GM23338 (cell line): ENCODE results near the gene EPS8. TPM values are rescaled to one million over a fixed set of nuclear protein-coding genes. Genes with fewer than 3 reads are reported as not detected.

Experiments used
- ATAC-seq: fragments of 200-7000 bp; cut with Tn5 transposase; 3 replicates; pipeline ENCODE4 v1.9.1; 2020
- DNase-seq: peaks from one replicate; pipeline ENCODE4 v3.0.0-alpha.2; 2015; ENCODE audit warnings: low spot score
- H2AFZ ChIP-seq: fragments of 200-600 bp; sonication (generic); 2 replicates; pipeline ENCODE4 v1.8.0; 2016; ENCODE audit warnings: antibody characterized with exemption, mild to moderate bottlenecking, moderate library complexity
- H3F3A ChIP-seq: fragments of 200-600 bp; sonication (generic); replicated peaks from 2 replicates; pipeline ENCODE4 v1.8.0; 2017; ENCODE audit warnings: antibody characterized with exemption, mixed run types, low read depth
- H3K27ac ChIP-seq: fragments of 200-600 bp; sonication (generic); 2 replicates; pipeline ENCODE4 v1.6.1; 2016; ENCODE audit warnings: low read depth
- H3K27me3 ChIP-seq: fragments of 200-600 bp; sonication (generic); 2 replicates; pipeline ENCODE4 v1.8.0; 2016; ENCODE audit warnings: mild to moderate bottlenecking, mixed run types, moderate library complexity; ENCODE audit not compliant: insufficient read depth
- H3K36me3 ChIP-seq: fragments of 200-600 bp; sonication (generic); 2 replicates; pipeline ENCODE4 v1.8.0; 2016; ENCODE audit warnings: mild to moderate bottlenecking; ENCODE audit not compliant: insufficient read depth
- H3K4me1 ChIP-seq: fragments of 200-600 bp; sonication (generic); 2 replicates; pipeline ENCODE4 v1.8.0; 2016; ENCODE audit warnings: mild to moderate bottlenecking, moderate library complexity; ENCODE audit not compliant: insufficient read depth
- H3K4me2 ChIP-seq: fragments of 200-600 bp; sonication (generic); 2 replicates; pipeline ENCODE4 v1.7.1; 2017; ENCODE audit warnings: mixed run types
- H3K4me3 ChIP-seq: fragments of 200-600 bp; sonication (generic); 2 replicates; pipeline ENCODE4 v1.6.1; 2016; ENCODE audit warnings: mixed run types
- H3K79me2 ChIP-seq: fragments of 200-600 bp; sonication (generic); replicated peaks from 2 replicates; pipeline ENCODE4 v1.8.0; 2017; ENCODE audit warnings: mild to moderate bottlenecking; ENCODE audit not compliant: insufficient read depth
- H3K9me2 ChIP-seq: fragments of 200-600 bp; sonication (generic); 2 replicates; pipeline ENCODE4 v1.8.0; 2017; ENCODE audit not compliant: insufficient read depth
- H4K20me1 ChIP-seq: fragments of 200-600 bp; sonication (generic); replicated peaks from 2 replicates; pipeline ENCODE4 v1.8.0; 2017; ENCODE audit warnings: mild to moderate bottlenecking; ENCODE audit not compliant: insufficient read depth
- H3K27ac Mint-ChIP-seq: 2 replicates; pipeline ENCODE4 v1.8.0; 2020; ENCODE audit warnings: inconsistent platforms, mild to moderate bottlenecking, moderate library complexity, mixed read lengths
- H3K27me3 Mint-ChIP-seq: 3 replicates; pipeline ENCODE4 v1.8.0; 2022; ENCODE audit warnings: low read depth, mild to moderate bottlenecking, moderate library complexity, mixed read lengths, inconsistent platforms; ENCODE audit not compliant: insufficient read depth, poor library complexity
- H3K36me3 Mint-ChIP-seq: 3 replicates; pipeline ENCODE4 v1.8.0; 2021; ENCODE audit warnings: low read depth, mild to moderate bottlenecking, inconsistent platforms, moderate library complexity, mixed read lengths
- H3K4me1 Mint-ChIP-seq: 3 replicates; pipeline ENCODE4 v1.8.0; 2020; ENCODE audit warnings: mild to moderate bottlenecking, inconsistent platforms, mixed read lengths
- H3K4me3 Mint-ChIP-seq: 3 replicates; pipeline ENCODE4 v1.8.0; 2021; ENCODE audit warnings: moderate library complexity, mild to moderate bottlenecking, inconsistent platforms, mixed read lengths
- H3K9me3 Mint-ChIP-seq: 3 replicates; pipeline ENCODE4 v1.8.0; 2020; ENCODE audit warnings: moderate library complexity, mild to moderate bottlenecking, inconsistent platforms, mixed read lengths
- CREB1 ChIP-seq: fragments of 250-450 bp; sonication (Bioruptor Pico); IDR thresholded peaks from 2 replicates; pipeline ENCODE4 v1.5.0; 2020; ENCODE audit warnings: low read depth, mild to moderate bottlenecking, moderate library complexity
- CTCF ChIP-seq, 2 experiments: fragments of 200-600 bp in 1 of 2; sonication (generic) in 1 of 2; conservative IDR thresholded peaks; 2 replicates each; pipeline versions ENCODE4 v1.5.1 to v1.6.1; 2016 to 2017; ENCODE audit warnings: antibody characterized with exemption in 2 of 2, low read depth in 2 of 2, mild to moderate bottlenecking in 2 of 2, moderate library complexity in 1 of 2
- ETS1 ChIP-seq: IDR thresholded peaks from 2 replicates; pipeline ENCODE4 v1.6.1; 2016; ENCODE audit warnings: antibody characterized with exemption
- EZH2 ChIP-seq: fragments of 200-600 bp; sonication (generic); IDR thresholded peaks from one replicate; pipeline ENCODE4 v1.8.0; 2017; ENCODE audit warnings: antibody characterized with exemption, mild to moderate bottlenecking, low read depth; ENCODE audit not compliant: unreplicated experiment
- EZH2phosphoT487 ChIP-seq: fragments of 200-600 bp; sonication (generic); IDR thresholded peaks from one replicate; pipeline ENCODE4 v1.8.1; 2018; ENCODE audit warnings: antibody characterized with exemption; ENCODE audit not compliant: unreplicated experiment
- JUNB ChIP-seq: IDR thresholded peaks from one replicate; pipeline ENCODE4 v1.6.1; 2016; ENCODE audit warnings: antibody characterized with exemption; ENCODE audit not compliant: unreplicated experiment
- NANOG ChIP-seq: IDR thresholded peaks from 2 replicates; pipeline ENCODE4 v1.6.1; 2016; ENCODE audit warnings: antibody characterized with exemption, borderline replicate concordance
- POLR2AphosphoS5 ChIP-seq: IDR thresholded peaks from 2 replicates; pipeline ENCODE4 v1.6.1; 2016; ENCODE audit warnings: antibody characterized with exemption, low read depth
- REST ChIP-seq: IDR thresholded peaks from one replicate; pipeline ENCODE4 v1.6.1; 2018; ENCODE audit warnings: antibody characterized with exemption; ENCODE audit not compliant: unreplicated experiment
- STAT1 ChIP-seq: IDR thresholded peaks from one replicate; pipeline ENCODE4 v1.6.1; 2016; ENCODE audit warnings: antibody characterized with exemption; ENCODE audit not compliant: unreplicated experiment
- ZNF114 ChIP-seq: fragments of 250-450 bp; sonication (Bioruptor Pico); IDR thresholded peaks from 2 replicates; pipeline ENCODE4 v1.5.0; 2020; ENCODE audit warnings: mild to moderate bottlenecking, moderate library complexity
- ZNF331 ChIP-seq: fragments of 250-450 bp; sonication (Bioruptor Pico); IDR thresholded peaks from 2 replicates; pipeline ENCODE4 v1.5.0; 2020; ENCODE audit warnings: low read depth, mild to moderate bottlenecking, moderate library complexity
- ZNF462 ChIP-seq: fragments of 250-450 bp; sonication (Bioruptor Pico); IDR thresholded peaks from 2 replicates; pipeline ENCODE4 v1.5.0; 2020; ENCODE audit warnings: mild to moderate bottlenecking, moderate library complexity
- polyA plus RNA-seq: library from polyadenylated mRNA; unstranded; fragments of >200 nt; fragmentation: Nextera tagmentation; extraction: Ambion mirVana; gene quantifications from 2 replicates; pipeline ENCODE4 v1.2.1, GENCODE V29; 2016
- total RNA-seq: library from RNA; depleted of rRNA; stranded (reverse); fragments of >200 nt; shearing (Covaris generic); gene quantifications from 2 replicates; pipeline ENCODE4 v1.2.3, GENCODE V29; 2014

Gene EPS8
- total and polyA plus RNA-seq, 2 experiments from 2014 or later = 3.5 to 5.4 TPM

GRCh38 chr12:15689751-15690191 is 99.4 kb downstream of the EPS8 start:
- no peak overlapping the region for H3K27ac ChIP-seq
- no peaks in the 10 kb centered on the region for H3F3A ChIP-seq
- H3K4me2 ChIP-seq = no peak overlapping the region
- Mint-ChIP-seq H3K36me3 (no peaks in the 10 kb centered on the region), H3K27ac (no peak overlapping the region), H3K9me3 (peaks cover 3% of the 10 kb centered on the region; the same call in 1 of the 3 replicates), H3K4me1 (peaks cover 13% of the 10 kb centered on the region), H3K27me3 (peaks cover 4% of the 10 kb centered on the region), H3K4me3 (no peak overlapping the region)
- H3K27me3 ChIP-seq = no peaks in the 10 kb centered on the region
- no peak overlapping the region for H3K4me3 ChIP-seq
- no peak overlapping the region for H2AFZ ChIP-seq
- TF ChIP-seq ZNF331 (CRISPR knock-in tag) (no peak), REST (no peak), ZNF114 (CRISPR knock-in tag) (no peak), POLR2AphosphoS5 (no peak), CTCF (conservative IDR thresholded peaks at IDR 0.05; ENCODE audit: low read depth in 2 of 2) (no peak), EZH2 (no peak), JUNB (no peak), STAT1 (no peak), CREB1 (CRISPR knock-in tag) (no peak), ZNF462 (no peak), NANOG (no peak), EZH2phosphoT487 (no peak), ETS1 (no peak)
- H3K9me2 ChIP-seq = no peaks in the 10 kb centered on the region
- no peaks in the 10 kb centered on the region for H3K36me3 ChIP-seq
- peaks cover 12% of the 10 kb centered on the region; the same call in 1 of the 2 replicates for H3K4me1 ChIP-seq
- ATAC-seq (no peak), DNase-seq (no peak)
- H3K79me2 ChIP-seq = no peaks in the 10 kb centered on the region
- no peaks in the 10 kb centered on the region for H4K20me1 ChIP-seq
